GM19025 (cell line): ENCODE results near the gene MTCH1.

Experiments used
- ATAC-seq: cut with Tn5 transposase; IDR thresholded peaks from one replicate; pipeline ENCODE4 v1.9.1; 2021; ENCODE audit warnings: mild to moderate bottlenecking, low read depth, moderate library complexity; ENCODE audit not compliant: unreplicated experiment

The MTCH1 gene

GRCh38 chr6:37018198-37019064 is 32.4 kb upstream of the MTCH1 start:
- peak; percentile 92 for ATAC-seq

DNA sequence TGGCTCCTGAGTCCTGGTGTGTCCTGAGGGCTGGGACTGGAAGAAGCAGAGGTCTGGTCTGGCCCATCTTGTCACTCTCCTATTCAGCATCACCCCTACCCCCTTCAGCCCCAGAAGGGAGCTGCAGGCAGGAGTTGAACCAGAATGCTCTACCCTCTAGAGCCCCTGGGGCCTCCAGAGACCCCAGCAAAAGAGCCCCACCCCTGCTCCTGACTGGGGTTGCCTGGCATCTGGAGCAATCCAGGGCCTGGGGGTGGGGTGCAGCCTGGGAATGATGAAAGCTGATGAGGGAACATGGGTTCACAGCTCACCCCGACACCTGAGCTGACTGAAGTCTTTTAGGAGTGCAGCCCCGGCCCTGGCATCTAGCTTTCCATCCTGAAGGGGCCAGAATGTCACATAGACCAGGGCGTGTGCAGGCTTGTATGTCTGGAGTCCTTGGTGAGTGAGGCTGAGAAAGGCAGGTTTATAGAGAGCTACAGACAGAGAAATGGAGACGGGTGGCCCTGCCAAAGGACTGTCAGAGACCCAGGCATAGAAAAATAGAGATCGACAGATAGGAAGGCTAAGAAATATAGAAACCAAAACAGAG is 31.7 kb upstream of the MTCH1 start:
- ATAC-seq, result no peak

GRCh38 chr6:37016995-37017394 is 31.0 kb upstream of the MTCH1 start:
- no peak for ATAC-seq

DNA sequence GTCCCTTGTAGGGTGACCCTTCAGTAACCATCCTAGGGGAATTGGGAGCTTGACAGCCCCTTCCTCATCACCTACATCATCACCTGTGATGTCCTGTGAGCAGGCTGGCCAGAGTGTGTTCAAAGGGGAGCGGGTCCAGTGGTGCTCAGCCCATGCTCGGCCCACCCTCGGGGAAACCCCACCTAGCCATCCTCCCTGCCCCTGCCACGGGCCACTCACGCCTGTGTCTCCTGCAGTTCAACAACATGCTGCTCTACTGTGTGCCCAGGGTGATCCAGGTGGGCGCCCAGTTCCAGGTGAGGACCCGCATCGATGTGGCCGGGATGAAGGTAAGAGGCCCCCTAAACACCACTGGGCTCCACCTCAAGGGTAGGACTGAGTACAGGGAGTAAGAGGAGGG is 29.5 kb upstream of the MTCH1 start:
- ATAC-seq, result no peak

GRCh38 chr6:37014667-37015066 is 28.7 kb upstream of the MTCH1 start:
- no peak for ATAC-seq

DNA sequence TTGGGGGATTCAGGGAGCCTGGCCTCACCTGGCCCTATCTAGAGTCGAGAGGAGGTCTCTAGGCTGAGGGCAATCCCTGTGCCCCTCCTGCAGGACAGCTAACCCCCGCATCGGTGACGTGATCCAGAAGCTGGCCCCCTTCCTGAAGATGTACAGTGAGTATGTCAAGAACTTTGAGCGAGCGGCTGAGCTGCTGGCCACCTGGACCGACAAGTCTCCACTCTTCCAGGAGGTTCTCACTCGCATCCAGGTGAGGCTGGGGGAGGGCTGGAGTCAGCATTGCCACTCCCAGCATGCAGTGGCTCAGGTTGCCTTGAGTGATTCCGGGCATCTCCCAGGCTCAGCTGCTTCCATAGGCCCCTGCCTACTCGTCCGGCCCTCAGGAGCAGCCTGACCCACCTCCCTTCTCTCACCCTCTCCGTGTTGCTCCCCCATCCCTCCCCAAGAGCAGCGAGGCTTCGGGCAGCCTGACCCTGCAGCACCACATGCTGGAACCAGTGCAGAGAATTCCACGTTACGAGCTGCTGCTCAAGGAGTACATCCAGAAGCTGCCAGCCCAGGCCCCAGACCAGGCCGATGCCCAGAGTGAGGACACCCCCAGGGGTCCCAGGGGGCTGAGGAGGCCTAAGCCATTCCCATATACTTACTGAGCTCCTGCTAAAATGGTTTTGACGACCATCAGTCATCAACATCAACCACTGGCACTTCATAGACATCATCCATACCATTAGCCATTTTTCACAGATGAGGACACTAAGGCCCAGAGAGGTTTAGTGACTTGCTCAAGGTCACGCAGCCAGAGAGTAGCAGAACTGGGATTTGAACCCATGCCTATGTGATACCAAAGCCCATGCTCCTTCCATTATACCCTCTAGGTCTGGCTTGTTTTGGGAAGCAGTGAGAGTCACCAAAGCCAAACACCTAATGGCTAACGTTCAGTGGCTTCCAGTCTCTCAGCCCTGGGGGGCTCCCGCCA is 27.8 kb upstream of the MTCH1 start:
- no peak for ATAC-seq

GRCh38 chr6:37011656-37012378 is 25.8 kb upstream of the MTCH1 start:
- ATAC-seq, result no peak

DNA sequence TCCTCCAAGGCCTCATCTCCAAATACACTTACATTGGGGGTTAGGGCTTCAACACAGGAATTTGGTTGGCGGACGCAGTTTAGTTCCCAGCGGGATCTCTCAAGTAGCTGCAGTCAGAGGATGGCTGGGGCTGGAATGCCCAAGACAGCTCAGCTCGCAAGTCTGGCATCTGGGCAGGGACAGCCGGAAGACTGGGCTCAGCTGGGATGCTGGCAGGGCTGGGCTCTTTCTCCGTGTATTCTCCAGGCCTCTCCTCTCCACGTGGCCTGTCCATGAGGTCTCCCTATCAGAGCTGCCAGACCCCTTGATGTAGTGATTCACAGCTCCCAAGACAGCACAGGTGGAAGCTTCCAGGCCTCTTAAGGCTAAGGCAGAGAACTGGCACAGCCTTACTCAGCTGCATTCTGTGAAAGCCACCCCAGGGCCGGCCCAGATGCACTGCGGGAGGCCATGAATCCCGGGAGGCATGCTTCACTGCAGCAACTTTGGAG is 24.5 kb upstream of the MTCH1 start:
- no peak for ATAC-seq

GRCh38 chr6:37008484-37009465 is 22.8 kb upstream of the MTCH1 start:
- no peak for ATAC-seq

- peak; percentile 45 for ATAC-seq
Observed at GRCh38 chr6:37007340-37008043, 21.5 kb upstream of the MTCH1 start.

GRCh38 chr6:37006793-37007339 is 20.9 kb upstream of the MTCH1 start:
- ATAC-seq, result no peak

- ATAC-seq, result peak; percentile 3
Observed at GRCh38 chr6:37005827-37006567, 20.0 kb upstream of the MTCH1 start.

DNA sequence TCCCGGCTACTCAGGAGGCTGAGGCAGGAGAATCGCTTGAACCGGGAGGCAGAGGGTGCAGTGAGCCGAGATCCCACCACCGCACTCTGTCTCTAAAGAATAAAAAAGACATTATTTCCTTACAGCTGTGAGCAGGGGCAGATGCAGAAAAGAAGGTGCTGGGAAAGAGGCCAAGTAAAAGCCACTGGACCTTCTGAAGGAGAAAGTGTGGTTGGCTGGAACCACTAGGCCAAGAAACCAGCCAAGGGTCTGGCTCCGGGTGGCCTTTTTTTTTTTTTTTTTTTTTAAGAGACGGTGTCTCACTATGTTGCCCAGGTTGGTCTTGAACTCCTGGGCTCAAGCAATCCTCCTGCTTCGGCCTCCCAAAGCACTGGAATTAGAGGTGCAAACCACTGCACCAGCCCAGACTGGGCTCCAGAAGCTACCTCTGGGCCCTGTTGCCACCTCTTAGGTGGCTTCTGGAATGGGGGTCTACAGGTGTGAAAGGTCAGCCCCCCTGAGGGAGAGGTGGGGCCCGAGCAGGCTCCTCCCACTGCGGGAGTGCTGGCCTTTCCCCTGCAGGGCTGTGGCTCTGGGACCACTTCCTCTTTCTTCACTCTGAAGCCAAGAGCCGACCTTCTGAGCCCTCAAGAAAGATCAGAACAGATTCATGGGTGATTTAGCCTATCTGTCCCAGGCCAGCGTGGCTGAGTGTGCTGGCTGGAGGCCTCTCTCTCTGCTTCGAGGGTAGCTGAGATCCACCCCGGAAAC is 19.2 kb upstream of the MTCH1 start, which contains the start of gene FGD2:
Gene FGD2 (plus strand): TSS at position 595 of the 750 bp plus-strand sequence. CDS start 163 bp downstream, outside the sequence.
- ATAC-seq, result peak; percentile 61

DNA sequence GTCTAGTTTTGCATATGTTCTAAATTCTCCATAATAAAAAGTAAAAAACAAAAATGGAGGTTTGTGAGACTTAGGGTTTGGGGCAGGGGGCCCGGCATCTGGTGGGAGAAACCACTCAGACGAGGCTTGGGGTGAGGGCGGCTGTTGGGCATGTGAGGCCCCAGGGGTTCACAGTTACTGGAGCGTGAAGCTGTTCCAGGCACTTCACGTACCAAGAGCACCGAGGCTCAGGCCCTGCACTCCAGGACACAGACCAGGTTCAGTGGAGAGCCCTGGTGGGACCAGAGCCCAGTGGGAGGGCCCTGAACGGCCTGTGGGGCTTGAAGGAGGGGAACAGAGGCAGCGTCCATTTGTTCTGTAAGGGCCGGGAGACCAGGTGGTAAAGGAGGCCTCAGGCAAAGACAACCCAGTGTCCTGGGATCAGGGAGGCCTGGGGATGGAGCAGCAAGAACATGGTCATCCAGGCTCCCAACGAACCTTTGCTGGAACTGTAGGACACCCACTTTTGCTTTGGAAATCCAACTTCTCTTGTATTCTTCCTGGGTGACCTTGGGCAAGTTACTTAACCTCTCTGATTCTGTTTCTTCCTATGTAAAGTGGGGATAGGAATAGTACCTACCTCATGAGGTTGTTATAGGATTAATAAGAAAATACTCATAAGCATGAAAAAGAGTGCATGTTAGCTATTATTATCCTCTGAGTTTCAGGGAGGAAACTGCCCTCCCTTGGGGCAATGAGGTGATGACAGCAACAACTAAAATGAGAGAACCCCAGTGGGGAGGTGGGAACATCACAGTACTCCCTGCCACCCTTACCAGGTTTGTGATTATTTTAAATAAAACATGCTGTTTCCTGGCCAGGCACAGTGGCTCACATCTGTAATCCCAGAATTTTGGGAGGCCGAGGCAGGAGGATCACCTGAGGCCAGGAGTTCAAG is 18.3 kb upstream of the MTCH1 start:
- no peak for ATAC-seq

DNA sequence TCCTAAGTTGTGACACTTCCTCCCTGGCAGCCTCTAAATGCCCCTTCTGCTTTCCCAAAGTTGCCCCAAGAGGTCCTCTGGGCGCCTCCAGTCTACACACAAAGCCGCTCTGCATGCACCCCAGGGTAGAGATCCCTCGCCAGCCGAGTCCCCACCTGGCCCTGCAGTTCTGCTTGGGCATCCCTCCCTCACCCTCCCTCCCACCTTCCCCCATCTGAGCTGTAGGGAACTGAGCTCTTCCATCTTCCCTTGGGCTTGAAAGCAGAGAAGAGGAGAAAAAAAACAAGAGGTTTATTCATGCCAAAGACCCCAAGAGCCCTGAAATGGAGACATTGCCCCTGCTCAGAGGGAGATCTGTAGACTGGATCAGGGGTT is 13.7 kb upstream of the MTCH1 start:
- no peak for ATAC-seq
